Neuronal stem cell (in vitro differentiated cells): ENCODE results near the gene ZNF665.
A peak's percentile ranks its signal among the peaks of the same experiment; 100 is the strongest.

Experiments
- DNase-seq: peaks from one replicate; pipeline ENCODE4 v3.0.0-alpha.2; 2013; ENCODE audit warnings: low spot score
- H2AFZ ChIP-seq: one replicate; pipeline ENCODE4 v1.6.1; 2013; ENCODE audit warnings: mild to moderate bottlenecking, low read length, inconsistent platforms
- H2AK5ac ChIP-seq: 2 replicates; pipeline ENCODE4 v1.6.1; 2013; ENCODE audit warnings: low read depth, mild to moderate bottlenecking, inconsistent platforms, low read length, moderate library complexity, mixed read lengths
- H2BK120ac ChIP-seq: 2 replicates; pipeline ENCODE4 v1.6.1; 2013; ENCODE audit warnings: low read depth, mild to moderate bottlenecking, inconsistent platforms, low read length, moderate library complexity, mixed read lengths
- H2BK12ac ChIP-seq: one replicate; pipeline ENCODE4 v1.6.1; 2013; ENCODE audit warnings: low read length, inconsistent platforms
- H2BK15ac ChIP-seq: 2 replicates; pipeline ENCODE4 v1.6.1; 2013; ENCODE audit warnings: mild to moderate bottlenecking, low read length, inconsistent platforms, mixed read lengths
- H2BK5ac ChIP-seq: one replicate; pipeline ENCODE4 v1.6.1; 2013; ENCODE audit warnings: inconsistent platforms, mild to moderate bottlenecking, low read length, moderate library complexity
- H3K14ac ChIP-seq: one replicate; pipeline ENCODE4 v1.6.1; 2013; ENCODE audit warnings: low read length, inconsistent platforms
- H3K18ac ChIP-seq: 2 replicates; pipeline ENCODE4 v1.6.1; 2013; ENCODE audit warnings: low read length, inconsistent platforms
- H3K23ac ChIP-seq: 2 replicates; pipeline ENCODE4 v1.6.1; 2013; ENCODE audit warnings: low read depth, mild to moderate bottlenecking, mixed read lengths, low read length, inconsistent platforms; ENCODE audit not compliant: poor library complexity
- H3K27ac ChIP-seq: replicated peaks from 3 replicates; pipeline ENCODE4 v1.5.1; 2013; ENCODE audit warnings: low read length, inconsistent platforms
- H3K27me3 ChIP-seq, 3 experiments: 2 replicates each; pipeline ENCODE4 v1.6.1; 2013; ENCODE audit warnings: low read length in 3 of 3, mild to moderate bottlenecking in 2 of 3, inconsistent platforms in 1 of 3, low read depth in 1 of 3, mixed read lengths in 1 of 3, moderate library complexity in 1 of 3; ENCODE audit not compliant: control insufficient read depth in 3 of 3, insufficient read depth in 3 of 3
- H3K36me3 ChIP-seq, 2 donors: replicated peaks in 1 of 2; 2 replicates each; pipeline ENCODE4 v1.6.1; 2013; ENCODE audit warnings: low read length in 2 of 2; ENCODE audit not compliant: control insufficient read depth in 2 of 2, insufficient read depth in 2 of 2
- H3K4ac ChIP-seq: 2 replicates; pipeline ENCODE4 v1.6.1; 2013; ENCODE audit warnings: inconsistent platforms, mild to moderate bottlenecking, low read length, moderate library complexity
- H3K4me1 ChIP-seq, 2 donors: 1 replicate in 1 of 2; 2 replicates in 1 of 2; pipeline ENCODE4 v1.6.1; 2013; ENCODE audit warnings: low read length in 2 of 2, low read depth in 1 of 2; ENCODE audit not compliant: control insufficient read depth in 2 of 2, insufficient read depth in 1 of 2
- H3K4me2 ChIP-seq: one replicate; pipeline ENCODE4 v1.6.1; 2013; ENCODE audit warnings: mild to moderate bottlenecking, low read length, inconsistent platforms; ENCODE audit not compliant: insufficient read depth, poor library complexity, severe bottlenecking
- H3K4me3 ChIP-seq, 2 donors: 2 replicates each; pipeline ENCODE4 v1.5.1; 2013; ENCODE audit warnings: low read length in 2 of 2, mild to moderate bottlenecking in 2 of 2, inconsistent platforms in 1 of 2, moderate library complexity in 1 of 2
- H3K79me1 ChIP-seq: one replicate; pipeline ENCODE4 v1.6.1; 2013; ENCODE audit warnings: low read depth, mild to moderate bottlenecking, inconsistent platforms, low read length, moderate library complexity
- H3K9ac ChIP-seq: one replicate; pipeline ENCODE4 v1.6.1; 2013; ENCODE audit warnings: mild to moderate bottlenecking, low read depth, low read length, inconsistent platforms; ENCODE audit not compliant: poor library complexity
- H3K9me3 ChIP-seq, 2 donors: replicated peaks in 1 of 2; 2 replicates each; pipeline versions ENCODE3 to v1.6.1; 2013; ENCODE audit warnings: low read length in 2 of 2, mild to moderate bottlenecking in 2 of 2, inconsistent platforms in 1 of 2, low read depth in 1 of 2, mixed read lengths in 1 of 2, moderate library complexity in 1 of 2; ENCODE audit not compliant: control insufficient read depth in 2 of 2, insufficient read depth in 1 of 2
- H4K8ac ChIP-seq: one replicate; pipeline ENCODE4 v1.6.1; 2013; ENCODE audit warnings: low read depth, mild to moderate bottlenecking, inconsistent platforms, low read length, moderate library complexity
- H4K91ac ChIP-seq: one replicate; pipeline ENCODE4 v1.6.1; 2013; ENCODE audit warnings: low read length, low read depth, mild to moderate bottlenecking, inconsistent platforms; ENCODE audit not compliant: poor library complexity
- WGBS, 2 donors: extraction: QIAGEN DNeasy Blood & Tissue Kit; methylation state at CpG; one replicate each; pipeline ENCODE4 v1.1.7; 2013; ENCODE audit warnings: missing lambda C conversion rate in 2 of 2, mixed read lengths in 1 of 2; ENCODE audit not compliant: insufficient read length in 2 of 2, insufficient replicate concordance in 1 of 2; ENCODE audit errors: extremely low coverage in 2 of 2; 5-methylcytosine and 5-hydroxymethylcytosine counted together

The ZNF665 gene

GRCh38 chr19:53136432-53136831 lies 56.7 kb downstream of the ZNF665 start:
- Histone ChIP-seq H2AK5ac (no peak overlapping the region), H3K36me3 (peaks cover 6 to 26% of the 10 kb centered on the region in 2 donors), H2BK120ac (no peak overlapping the region), H3K9ac (no peak overlapping the region), H3K4me3 (no peak overlapping the region), H3K18ac (no peak overlapping the region), H2BK12ac (no peak overlapping the region), H2BK5ac (no peak overlapping the region), H4K8ac (no peak overlapping the region), H3K23ac (no peak overlapping the region), H3K4me1 (peaks cover 0 to 5% of the 10 kb centered on the region in 2 donors), H2BK15ac (no peak overlapping the region), H3K4ac (no peak overlapping the region), H4K91ac (no peak overlapping the region), H3K14ac (no peak overlapping the region), H3K27ac (no peak overlapping the region), H3K27me3 (no peaks in the 10 kb centered on the region), H3K9me3 (peaks cover 19 to 46% of the 10 kb centered on the region in 2 donors), H2AFZ (no peak overlapping the region), H3K79me1 (no peaks in the 10 kb centered on the region), H3K4me2 (no peak overlapping the region)
- no peak for DNase-seq
- no CpG with 5 or more reads among the region's 3 CpGs for WGBS, 2 donors

DNA sequence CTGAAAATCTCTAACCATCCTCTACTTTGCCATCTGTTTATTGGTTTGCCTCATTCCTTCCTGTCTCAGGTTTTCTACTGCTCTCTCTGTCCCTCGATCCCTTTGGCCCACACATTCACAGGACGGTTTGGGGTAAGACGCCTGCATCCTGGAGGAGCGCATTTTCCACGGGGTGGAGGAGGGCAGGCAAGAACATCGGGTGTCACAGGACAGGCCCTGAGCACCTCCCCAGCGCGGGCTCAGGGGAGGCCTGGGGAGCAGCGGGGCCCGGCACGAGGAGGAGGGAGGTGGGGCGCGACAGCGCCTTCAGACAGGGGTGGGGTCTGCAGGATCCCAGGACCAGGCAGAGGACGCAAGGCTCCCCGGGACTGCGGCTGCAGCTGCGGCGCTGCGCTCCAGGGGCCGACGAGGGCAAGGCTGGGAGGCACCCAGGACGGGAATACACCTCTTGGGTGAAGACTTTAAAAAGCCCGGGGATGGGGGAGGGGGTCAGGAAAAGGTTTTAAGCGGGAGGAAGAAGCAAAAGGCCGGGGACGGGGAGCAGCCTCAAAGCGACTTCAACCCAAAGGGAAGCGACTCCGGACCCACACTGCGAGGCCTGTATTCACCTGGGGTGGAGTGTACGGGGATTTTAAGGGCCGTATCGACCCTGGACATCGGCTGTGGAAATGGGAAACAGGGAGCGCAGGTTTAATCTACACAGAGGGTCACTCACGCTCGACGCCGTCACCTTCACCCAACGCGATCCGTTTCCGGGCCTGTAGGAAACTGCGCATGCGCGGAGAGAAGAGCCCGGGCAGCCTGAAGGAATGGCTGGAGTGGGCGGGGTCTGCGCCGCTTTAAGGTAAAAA lies 60.8 kb downstream of the ZNF665 start, which contains the start of gene ZNF415:
ZNF415 (minus strand) TSS at position 770 of the 851 bp plus-strand sequence. CDS start 10,234 bp downstream, outside the sequence.
- DNase-seq, result peak; percentile 56
- WGBS, 2 donors, result no CpG with 5 or more reads among the region's 51 CpGs
- H3K27ac ChIP-seq, result no peak within 1 kb of the TSS

DNA sequence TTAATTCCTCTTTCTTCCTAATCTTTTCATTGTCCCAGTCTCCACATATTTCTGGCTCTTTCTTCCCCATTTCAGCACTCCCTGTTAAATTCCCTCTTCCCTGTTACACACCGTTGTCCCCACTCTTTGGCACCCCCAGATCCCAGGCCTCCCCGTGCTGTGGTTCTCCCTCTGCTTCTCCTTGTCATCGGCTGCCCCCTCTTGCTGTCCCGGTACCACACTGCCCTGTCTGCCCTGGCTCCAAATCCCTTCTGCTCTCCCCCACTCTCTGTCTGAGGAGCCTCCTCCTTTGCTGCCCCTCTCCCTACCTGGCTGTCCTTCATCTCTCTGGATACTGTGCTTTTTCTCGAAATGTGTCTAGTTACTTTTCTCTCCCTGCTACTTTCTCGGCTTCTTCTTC lies 61.4 kb downstream of the ZNF665 start:
- Histone ChIP-seq H2BK5ac (no peak overlapping the region), H3K4me3 (peak overlapping the region in 1 of 2 donors; percentile 95), H4K8ac (no peak overlapping the region), H3K18ac (no peak overlapping the region), H3K23ac (no peak overlapping the region), H3K79me1 (no peaks in the 10 kb centered on the region), H3K4ac (no peak overlapping the region), H2AK5ac (no peak overlapping the region), H4K91ac (no peak overlapping the region), H2BK120ac (no peak overlapping the region), H3K27me3 (no peaks in the 10 kb centered on the region), H3K9me3 (peaks cover 2 to 14% of the 10 kb centered on the region in 2 donors), H2BK15ac (no peak overlapping the region), H2BK12ac (no peak overlapping the region), H3K27ac (no peak overlapping the region), H3K14ac (no peak overlapping the region), H3K4me1 (peaks cover 0 to 7% of the 10 kb centered on the region in 2 donors), H3K36me3 (peaks cover 2 to 8% of the 10 kb centered on the region in 2 donors), H3K9ac (no peak overlapping the region), H3K4me2 (peak overlapping the region; percentile 91), H2AFZ (no peak overlapping the region)
- WGBS, 2 donors, result no CpG with 5 or more reads among the region's 6 CpGs
- DNase-seq, result no peak

More for the DNA sequence above, 60.8 kb downstream of the ZNF665 start, which contains the start of gene ZNF415:
- no peak within 1 kb of the TSS for H2BK120ac ChIP-seq
- no peak within 1 kb of the TSS for H2AK5ac ChIP-seq
- no peak within 1 kb of the TSS for H2BK5ac ChIP-seq
- peak within 1 kb of the TSS; percentile 96 for H2AFZ ChIP-seq
- peak within 1 kb of the TSS; percentile 64 for H3K14ac ChIP-seq
- no peak within 1 kb of the TSS for H3K23ac ChIP-seq
- H3K9me3 ChIP-seq, result peaks cover 2 to 18% of the 10 kb centered on the region in 2 donors
- H3K4ac ChIP-seq, result no peak within 1 kb of the TSS
- peak within 1 kb of the TSS; percentile 83 for H3K18ac ChIP-seq
- no peaks in the 10 kb centered on the region for H3K79me1 ChIP-seq
- peak within 1 kb of the TSS; percentile 81 to 95 for H3K4me3 ChIP-seq
- H2BK12ac ChIP-seq, result no peak within 1 kb of the TSS
- H4K8ac ChIP-seq, result no peak within 1 kb of the TSS
- no peak within 1 kb of the TSS for H4K91ac ChIP-seq
- peaks cover 2 to 8% of the 10 kb centered on the region in 2 donors for H3K36me3 ChIP-seq
- no peaks in the 10 kb centered on the region for H3K27me3 ChIP-seq
- no peak within 1 kb of the TSS for H2BK15ac ChIP-seq
- peak within 1 kb of the TSS; percentile 91 for H3K4me2 ChIP-seq
- peak within 1 kb of the TSS; percentile 71 for H3K9ac ChIP-seq
- H3K4me1 ChIP-seq, result peaks cover 0 to 7% of the 10 kb centered on the region in 2 donors

DNA sequence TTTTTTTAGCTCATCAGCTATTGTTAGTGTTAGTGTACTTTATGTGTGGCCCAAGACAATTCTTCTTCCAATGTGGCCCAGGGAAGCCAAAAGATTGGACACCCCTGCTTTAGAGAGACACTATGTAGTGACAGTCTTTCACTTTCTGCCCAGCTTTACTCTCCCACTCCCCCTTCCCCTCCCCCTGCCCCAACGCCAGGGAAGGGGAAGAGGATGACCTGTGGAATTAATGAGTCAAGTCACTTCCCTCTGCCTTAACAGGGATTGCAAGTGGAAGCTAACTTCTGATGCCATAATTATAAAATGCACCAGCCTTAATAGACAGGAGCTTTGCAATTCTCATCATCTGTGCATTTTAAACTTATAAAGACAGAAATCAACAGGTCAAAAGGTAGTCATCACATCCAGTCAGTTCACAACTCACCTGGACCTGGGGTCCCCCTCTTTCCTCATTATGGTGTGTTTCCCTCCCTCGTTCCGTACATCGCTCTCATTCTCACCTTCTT lies 62.0 kb downstream of the ZNF665 start:
- Histone ChIP-seq H3K4ac (no peak overlapping the region), H3K18ac (no peak overlapping the region), H2BK120ac (no peak overlapping the region), H3K14ac (no peak overlapping the region), H3K4me2 (no peak overlapping the region), H4K8ac (no peak overlapping the region), H3K9ac (no peak overlapping the region), H2BK12ac (no peak overlapping the region), H2BK5ac (no peak overlapping the region), H3K79me1 (no peaks in the 10 kb centered on the region), H3K27me3 (no peaks in the 10 kb centered on the region), H2AFZ (no peak overlapping the region), H3K4me3 (no peak overlapping the region), H3K27ac (no peak overlapping the region), H4K91ac (no peak overlapping the region), H3K36me3 (peaks cover 2 to 8% of the 10 kb centered on the region in 2 donors), H2AK5ac (no peak overlapping the region), H3K9me3 (peaks cover 2 to 14% of the 10 kb centered on the region in 2 donors), H3K4me1 (peaks cover 0 to 7% of the 10 kb centered on the region in 2 donors), H2BK15ac (no peak overlapping the region), H3K23ac (no peak overlapping the region)
- DNase-seq, result no peak
- WGBS, 2 donors, result no CpG with 5 or more reads among the region's 4 CpGs
